HepG2 (cell line): ENCODE measurements around the gene TNFRSF6B. TPM values are rescaled to one million over a fixed set of nuclear protein-coding genes. Genes with fewer than 3 reads are reported as not detected.

Experiments used
- ADNP ChIP-seq: sonication (generic); formaldehyde crosslinking; IDR thresholded peaks from 2 replicates; pipeline ENCODE4 v1.4.0; 2020; ENCODE audit warnings: missing genetic modification reagents
- BRD4 ChIP-seq: sonication (generic); formaldehyde crosslinking; IDR thresholded peaks from 2 replicates; pipeline ENCODE4 v1.4.0; 2020; ENCODE audit warnings: missing genetic modification reagents
- CREM ChIP-seq, 2 experiments: sonication (generic) in 1 of 2; formaldehyde crosslinking in 1 of 2; IDR thresholded peaks; 2 replicates each; pipeline versions ENCODE4 v1.4.0 to v1.6.1; 2016 to 2020; ENCODE audit warnings: antibody characterized with exemption in 1 of 2, mild to moderate bottlenecking in 1 of 2, missing genetic modification reagents in 1 of 2
- DMAP1 ChIP-seq: IDR thresholded peaks from 2 replicates; pipeline ENCODE4 v1.6.1; 2016
- HMGA1 ChIP-seq: sonication (generic); formaldehyde crosslinking; conservative IDR thresholded peaks from 2 replicates; pipeline ENCODE4 v1.4.0; 2020; ENCODE audit warnings: missing genetic modification reagents
- ISL2 ChIP-seq: sonication (generic); formaldehyde crosslinking; IDR thresholded peaks from 2 replicates; pipeline ENCODE4 v1.5.0; 2020; ENCODE audit warnings: missing genetic modification reagents
- KDM5B ChIP-seq: sonication (generic); formaldehyde crosslinking; IDR thresholded peaks from 2 replicates; pipeline ENCODE4 v1.4.0; 2020; ENCODE audit warnings: missing genetic modification reagents, mild to moderate bottlenecking, borderline replicate concordance
- KLF11 ChIP-seq: IDR thresholded peaks from 2 replicates; pipeline ENCODE4 v1.6.1; 2016; ENCODE audit warnings: missing compliant biosample characterization
- MAF1 ChIP-seq: sonication (generic); formaldehyde crosslinking; IDR thresholded peaks from 2 replicates; pipeline ENCODE4 v1.5.0; 2020; ENCODE audit warnings: missing genetic modification reagents, borderline replicate concordance
- POLR2G ChIP-seq: fragments of 200-400 bp; formaldehyde crosslinking; IDR thresholded peaks from 2 replicates; pipeline ENCODE4 v1.6.1; 2018; ENCODE audit warnings: mild to moderate bottlenecking, low read depth, low read length, moderate library complexity
- ZIK1 ChIP-seq: sonication (generic); formaldehyde crosslinking; IDR thresholded peaks from 2 replicates; pipeline ENCODE4 v1.5.0; 2020; ENCODE audit warnings: mild to moderate bottlenecking, low read depth, missing genetic modification reagents, borderline replicate concordance
- ZNF670 ChIP-seq: sonication (generic); formaldehyde crosslinking; IDR thresholded peaks from 2 replicates; pipeline ENCODE4 v1.8.0; 2022; ENCODE audit warnings: mild to moderate bottlenecking, missing genetic modification reagents, borderline replicate concordance
- ZSCAN29 ChIP-seq: sonication (generic); formaldehyde crosslinking; conservative IDR thresholded peaks from 2 replicates; pipeline ENCODE4 v1.4.0; 2020; ENCODE audit warnings: mild to moderate bottlenecking, missing genetic modification reagents
- polyA plus RNA-seq, 8 experiments: library from polyadenylated mRNA; depleted of rRNA in 3 of 8; stranded (reverse) in 7 of 8; unstranded in 1 of 8; fragments of >200 nt; fragmentation: Illumina TruSeq in 4 of 8; extraction: Trizol in 4 of 8; gene quantifications; 2 replicates each; pipeline versions ENCODE4 v1.2.1 to v1.2.3, GENCODE V29; 2011 to 2016; ENCODE audit warnings: low read depth in 4 of 8, missing spikeins in 1 of 8, mixed read lengths in 1 of 8; ENCODE audit not compliant: insufficient read depth in 1 of 8
- total RNA-seq, 5 experiments: library from RNA; depleted of rRNA; stranded (reverse); fragments of >200 nt; fragmentation: Illumina TruSeq; extraction: Trizol; gene quantifications; 2 replicates each; pipeline ENCODE4 v1.2.3, GENCODE V29; 2016; ENCODE audit warnings: low read depth in 1 of 5
- TF ChIP-seq, protein P1 (sequence below): sonication (generic); formaldehyde crosslinking; IDR thresholded peaks from 2 replicates; pipeline ENCODE4 v1.4.0; 2020; ENCODE audit warnings: mild to moderate bottlenecking, missing genetic modification reagents
- TF ChIP-seq, protein P2 (sequence below): sonication (generic); formaldehyde crosslinking; IDR thresholded peaks from 2 replicates; pipeline ENCODE4 v1.4.0; 2020; ENCODE audit warnings: mild to moderate bottlenecking, missing genetic modification reagents
- TF ChIP-seq, protein P3 (sequence below): sonication (generic); formaldehyde crosslinking; IDR thresholded peaks from 2 replicates; pipeline ENCODE4 v1.4.0; 2020; ENCODE audit warnings: missing genetic modification reagents, low read depth, mild to moderate bottlenecking, borderline replicate concordance
- TF ChIP-seq, protein P4 (sequence below): sonication (generic); formaldehyde crosslinking; IDR thresholded peaks from 2 replicates; pipeline ENCODE4 v1.8.0; 2022; ENCODE audit warnings: low read depth, missing genetic modification reagents
- TF ChIP-seq, protein P5 (sequence below): sonication (generic); formaldehyde crosslinking; IDR thresholded peaks from 2 replicates; pipeline ENCODE4 v1.4.0; 2020; ENCODE audit warnings: missing genetic modification reagents, borderline replicate concordance

Gene TNFRSF6B
- total and polyA plus RNA-seq, 2 of the 13 experiments (the other 11 are each of a cell fraction or from before 2014, with no cell fraction given): 0.24 TPM; not detected in 1

DNA sequence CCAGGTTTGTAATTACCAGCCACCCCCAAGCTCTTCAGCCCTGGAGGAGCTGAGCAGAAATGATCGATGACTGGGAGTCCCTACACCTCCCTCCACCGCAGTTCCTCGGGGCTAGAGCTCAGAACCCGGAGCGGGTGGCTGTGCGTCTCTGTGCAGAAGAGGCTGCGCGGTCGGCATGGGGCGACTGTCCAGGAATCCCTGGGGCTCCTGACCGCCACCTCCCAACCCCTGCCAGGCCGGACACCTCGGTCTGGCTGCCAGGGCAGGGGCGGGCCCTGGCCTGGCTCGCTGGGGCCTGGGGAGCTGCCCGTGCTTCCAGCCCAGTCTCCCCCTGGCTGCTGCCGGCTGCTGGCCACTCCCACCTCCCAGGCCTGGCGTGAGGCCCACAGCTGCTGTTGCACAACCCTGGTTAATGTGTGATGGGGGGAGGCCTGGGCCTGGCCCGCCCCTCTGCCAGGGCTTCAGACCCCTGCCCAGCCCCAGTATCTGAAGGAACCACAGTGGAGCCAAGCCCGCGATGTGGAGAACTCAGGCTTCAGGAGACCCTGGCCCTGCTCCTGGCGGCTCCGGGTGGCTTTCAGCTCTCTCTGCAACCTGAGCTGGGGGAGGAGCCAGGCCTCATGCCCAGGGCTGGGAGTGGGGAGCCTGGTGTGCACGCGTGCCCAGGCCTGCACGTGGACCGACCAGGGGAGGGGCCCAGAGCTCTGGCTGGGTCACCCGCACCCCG, 44.3 kb downstream of the TNFRSF6B start (continued):
- TF ChIP-seq, protein P1, sequence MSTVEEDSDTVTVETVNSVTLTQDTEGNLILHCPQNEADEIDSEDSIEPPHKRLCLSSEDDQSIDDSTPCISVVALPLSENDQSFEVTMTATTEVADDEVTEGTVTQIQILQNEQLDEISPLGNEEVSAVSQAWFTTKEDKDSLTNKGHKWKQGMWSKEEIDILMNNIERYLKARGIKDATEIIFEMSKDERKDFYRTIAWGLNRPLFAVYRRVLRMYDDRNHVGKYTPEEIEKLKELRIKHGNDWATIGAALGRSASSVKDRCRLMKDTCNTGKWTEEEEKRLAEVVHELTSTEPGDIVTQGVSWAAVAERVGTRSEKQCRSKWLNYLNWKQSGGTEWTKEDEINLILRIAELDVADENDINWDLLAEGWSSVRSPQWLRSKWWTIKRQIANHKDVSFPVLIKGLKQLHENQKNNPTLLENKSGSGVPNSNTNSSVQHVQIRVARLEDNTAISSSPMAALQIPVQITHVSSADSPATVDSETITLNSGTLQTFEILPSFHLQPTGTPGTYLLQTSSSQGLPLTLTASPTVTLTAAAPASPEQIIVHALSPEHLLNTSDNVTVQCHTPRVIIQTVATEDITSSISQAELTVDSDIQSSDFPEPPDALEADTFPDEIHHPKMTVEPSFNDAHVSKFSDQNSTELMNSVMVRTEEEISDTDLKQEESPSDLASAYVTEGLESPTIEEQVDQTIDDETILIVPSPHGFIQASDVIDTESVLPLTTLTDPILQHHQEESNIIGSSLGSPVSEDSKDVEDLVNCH (CRISPR knock-in tag): peak; percentile 73; the same call in 1 of the 2 replicates
- TF ChIP-seq MAF1 (CRISPR knock-in tag): peak; percentile 96; the same call in 1 of the 2 replicates
- TF ChIP-seq KLF11 (CRISPR knock-in tag): peak; percentile 97
- TF ChIP-seq ZIK1 (CRISPR knock-in tag): peak; percentile 77
- peak; percentile 91 for TF ChIP-seq BRD4
- TF ChIP-seq HMGA1 (CRISPR knock-in tag): no peak
- TF ChIP-seq ADNP: no peak
- TF ChIP-seq ZNF670: peak; percentile 58; the same call in 1 of the 2 replicates
- peak; percentile 87 for TF ChIP-seq POLR2G
- TF ChIP-seq, protein P2, sequence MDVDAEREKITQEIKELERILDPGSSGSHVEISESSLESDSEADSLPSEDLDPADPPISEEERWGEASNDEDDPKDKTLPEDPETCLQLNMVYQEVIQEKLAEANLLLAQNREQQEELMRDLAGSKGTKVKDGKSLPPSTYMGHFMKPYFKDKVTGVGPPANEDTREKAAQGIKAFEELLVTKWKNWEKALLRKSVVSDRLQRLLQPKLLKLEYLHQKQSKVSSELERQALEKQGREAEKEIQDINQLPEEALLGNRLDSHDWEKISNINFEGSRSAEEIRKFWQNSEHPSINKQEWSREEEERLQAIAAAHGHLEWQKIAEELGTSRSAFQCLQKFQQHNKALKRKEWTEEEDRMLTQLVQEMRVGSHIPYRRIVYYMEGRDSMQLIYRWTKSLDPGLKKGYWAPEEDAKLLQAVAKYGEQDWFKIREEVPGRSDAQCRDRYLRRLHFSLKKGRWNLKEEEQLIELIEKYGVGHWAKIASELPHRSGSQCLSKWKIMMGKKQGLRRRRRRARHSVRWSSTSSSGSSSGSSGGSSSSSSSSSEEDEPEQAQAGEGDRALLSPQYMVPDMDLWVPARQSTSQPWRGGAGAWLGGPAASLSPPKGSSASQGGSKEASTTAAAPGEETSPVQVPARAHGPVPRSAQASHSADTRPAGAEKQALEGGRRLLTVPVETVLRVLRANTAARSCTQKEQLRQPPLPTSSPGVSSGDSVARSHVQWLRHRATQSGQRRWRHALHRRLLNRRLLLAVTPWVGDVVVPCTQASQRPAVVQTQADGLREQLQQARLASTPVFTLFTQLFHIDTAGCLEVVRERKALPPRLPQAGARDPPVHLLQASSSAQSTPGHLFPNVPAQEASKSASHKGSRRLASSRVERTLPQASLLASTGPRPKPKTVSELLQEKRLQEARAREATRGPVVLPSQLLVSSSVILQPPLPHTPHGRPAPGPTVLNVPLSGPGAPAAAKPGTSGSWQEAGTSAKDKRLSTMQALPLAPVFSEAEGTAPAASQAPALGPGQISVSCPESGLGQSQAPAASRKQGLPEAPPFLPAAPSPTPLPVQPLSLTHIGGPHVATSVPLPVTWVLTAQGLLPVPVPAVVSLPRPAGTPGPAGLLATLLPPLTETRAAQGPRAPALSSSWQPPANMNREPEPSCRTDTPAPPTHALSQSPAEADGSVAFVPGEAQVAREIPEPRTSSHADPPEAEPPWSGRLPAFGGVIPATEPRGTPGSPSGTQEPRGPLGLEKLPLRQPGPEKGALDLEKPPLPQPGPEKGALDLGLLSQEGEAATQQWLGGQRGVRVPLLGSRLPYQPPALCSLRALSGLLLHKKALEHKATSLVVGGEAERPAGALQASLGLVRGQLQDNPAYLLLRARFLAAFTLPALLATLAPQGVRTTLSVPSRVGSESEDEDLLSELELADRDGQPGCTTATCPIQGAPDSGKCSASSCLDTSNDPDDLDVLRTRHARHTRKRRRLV (CRISPR knock-in tag): peak; percentile 91
- TF ChIP-seq, protein P3, sequence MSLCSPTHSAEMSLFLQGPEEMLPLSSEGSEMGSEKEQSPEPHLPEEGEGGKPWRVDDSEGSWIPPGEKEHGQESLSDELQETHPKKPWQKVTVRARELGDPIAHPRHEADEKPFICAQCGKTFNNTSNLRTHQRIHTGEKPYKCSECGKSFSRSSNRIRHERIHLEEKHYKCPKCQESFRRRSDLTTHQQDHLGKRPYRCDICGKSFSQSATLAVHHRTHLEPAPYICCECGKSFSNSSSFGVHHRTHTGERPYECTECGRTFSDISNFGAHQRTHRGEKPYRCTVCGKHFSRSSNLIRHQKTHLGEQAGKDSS (CRISPR knock-in tag): peak; percentile 98
- TF ChIP-seq, protein P4, sequence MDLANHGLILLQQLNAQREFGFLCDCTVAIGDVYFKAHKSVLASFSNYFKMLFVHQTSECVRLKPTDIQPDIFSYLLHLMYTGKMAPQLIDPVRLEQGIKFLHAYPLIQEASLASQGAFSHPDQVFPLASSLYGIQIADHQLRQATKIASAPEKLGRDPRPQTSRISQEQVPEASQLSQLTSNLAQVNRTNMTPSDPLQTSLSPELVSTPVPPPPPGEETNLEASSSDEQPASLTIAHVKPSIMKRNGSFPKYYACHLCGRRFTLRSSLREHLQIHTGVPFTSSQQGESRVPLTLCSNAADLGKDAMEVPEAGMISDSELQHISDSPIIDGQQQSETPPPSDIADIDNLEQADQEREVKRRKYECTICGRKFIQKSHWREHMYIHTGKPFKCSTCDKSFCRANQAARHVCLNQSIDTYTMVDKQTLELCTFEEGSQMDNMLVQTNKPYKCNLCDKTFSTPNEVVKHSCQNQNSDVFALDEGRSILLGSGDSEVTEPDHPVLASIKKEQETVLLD (CRISPR knock-in tag): no peak; the same call in 1 of the 2 replicates
- TF ChIP-seq, protein P5, sequence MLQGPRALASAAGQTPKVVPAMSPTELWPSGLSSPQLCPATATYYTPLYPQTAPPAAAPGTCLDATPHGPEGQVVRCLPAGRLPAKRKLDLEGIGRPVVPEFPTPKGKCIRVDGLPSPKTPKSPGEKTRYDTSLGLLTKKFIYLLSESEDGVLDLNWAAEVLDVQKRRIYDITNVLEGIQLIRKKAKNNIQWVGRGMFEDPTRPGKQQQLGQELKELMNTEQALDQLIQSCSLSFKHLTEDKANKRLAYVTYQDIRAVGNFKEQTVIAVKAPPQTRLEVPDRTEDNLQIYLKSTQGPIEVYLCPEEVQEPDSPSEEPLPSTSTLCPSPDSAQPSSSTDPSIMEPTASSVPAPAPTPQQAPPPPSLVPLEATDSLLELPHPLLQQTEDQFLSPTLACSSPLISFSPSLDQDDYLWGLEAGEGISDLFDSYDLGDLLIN (CRISPR knock-in tag): peak; percentile 78
- TF ChIP-seq DMAP1: peak; percentile 97
- peak; percentile 92 for TF ChIP-seq KDM5B (CRISPR knock-in tag)
- peak; percentile 87 for TF ChIP-seq ZSCAN29 (CRISPR knock-in tag)
- peak; percentile 96 for TF ChIP-seq ISL2 (CRISPR knock-in tag)
- TF ChIP-seq CREM (IDR thresholded peaks at IDR 0.05): peak; percentile 59; the same call in 1 of the 2 replicates
- no peak for TF ChIP-seq CREM (CRISPR knock-in tag; IDR thresholded peaks at IDR 0.05)
